Right renal pelvis (tissue), 4 donors: Measurements from ENCODE around the gene NELFB. TPM values are rescaled to one million over a fixed set of nuclear protein-coding genes. Genes with fewer than 3 reads are reported as not detected.

Experiments used
- DNase-seq, 4 donors: peaks; one replicate each; pipeline ENCODE4 v3.0.0-alpha.2; 2013; ENCODE audit warnings: low read depth in 4 of 4, low spot score in 3 of 4, missing footprints in 1 of 4
- polyA plus RNA-seq, 4 donors: library from polyadenylated mRNA; unstranded; fragments of 120-200 nt; gene quantifications; one replicate each; pipeline ENCODE4 v1.2.1, GENCODE V29; 2013; ENCODE audit not compliant: insufficient read length in 4 of 4

Gene NELFB
- polyA plus RNA-seq, 4 donors: 46.6 to 69.7 (median 51.2) TPM

DNA sequence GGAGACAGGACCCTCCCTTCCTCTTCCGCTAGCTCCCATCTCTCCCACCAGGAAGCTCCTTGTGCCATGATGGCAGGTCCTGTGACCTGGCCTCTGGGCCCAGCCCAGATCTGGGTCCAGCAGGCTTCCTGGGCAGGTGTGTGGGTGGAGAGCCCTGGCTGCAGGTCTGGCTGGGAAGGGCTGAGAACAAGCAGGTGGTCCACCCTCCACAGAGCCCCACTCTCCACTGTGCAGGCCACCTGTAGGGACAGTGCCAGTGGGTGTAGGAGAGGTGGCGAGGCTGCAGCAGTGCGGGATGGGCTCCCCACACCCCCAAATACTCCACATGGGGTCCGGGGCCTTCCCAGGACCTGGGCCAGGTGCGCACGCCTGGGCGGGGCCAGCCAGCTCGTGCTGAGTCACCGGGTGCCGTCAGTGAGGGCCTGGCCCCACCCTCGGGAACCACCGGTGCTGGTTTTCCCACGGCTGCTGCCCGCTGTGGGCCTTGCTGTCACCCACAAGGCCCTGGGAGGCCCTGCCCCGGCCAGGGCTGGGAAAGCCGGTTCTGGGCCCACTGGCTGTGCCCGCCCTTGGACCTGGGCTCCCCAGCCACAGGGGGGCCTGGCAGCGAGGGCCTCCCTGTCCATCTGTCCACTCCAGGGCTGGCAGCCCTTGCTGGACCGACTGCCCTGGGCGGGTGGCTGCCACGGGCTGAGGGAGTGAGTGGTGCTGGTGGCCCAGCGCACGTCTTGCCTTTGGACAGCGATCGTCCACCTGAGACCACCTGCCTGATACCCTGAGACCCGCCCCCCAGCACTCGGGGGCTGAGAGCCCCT is 56.3 kb downstream of the NELFB start:
- no peak for DNase-seq

DNA sequence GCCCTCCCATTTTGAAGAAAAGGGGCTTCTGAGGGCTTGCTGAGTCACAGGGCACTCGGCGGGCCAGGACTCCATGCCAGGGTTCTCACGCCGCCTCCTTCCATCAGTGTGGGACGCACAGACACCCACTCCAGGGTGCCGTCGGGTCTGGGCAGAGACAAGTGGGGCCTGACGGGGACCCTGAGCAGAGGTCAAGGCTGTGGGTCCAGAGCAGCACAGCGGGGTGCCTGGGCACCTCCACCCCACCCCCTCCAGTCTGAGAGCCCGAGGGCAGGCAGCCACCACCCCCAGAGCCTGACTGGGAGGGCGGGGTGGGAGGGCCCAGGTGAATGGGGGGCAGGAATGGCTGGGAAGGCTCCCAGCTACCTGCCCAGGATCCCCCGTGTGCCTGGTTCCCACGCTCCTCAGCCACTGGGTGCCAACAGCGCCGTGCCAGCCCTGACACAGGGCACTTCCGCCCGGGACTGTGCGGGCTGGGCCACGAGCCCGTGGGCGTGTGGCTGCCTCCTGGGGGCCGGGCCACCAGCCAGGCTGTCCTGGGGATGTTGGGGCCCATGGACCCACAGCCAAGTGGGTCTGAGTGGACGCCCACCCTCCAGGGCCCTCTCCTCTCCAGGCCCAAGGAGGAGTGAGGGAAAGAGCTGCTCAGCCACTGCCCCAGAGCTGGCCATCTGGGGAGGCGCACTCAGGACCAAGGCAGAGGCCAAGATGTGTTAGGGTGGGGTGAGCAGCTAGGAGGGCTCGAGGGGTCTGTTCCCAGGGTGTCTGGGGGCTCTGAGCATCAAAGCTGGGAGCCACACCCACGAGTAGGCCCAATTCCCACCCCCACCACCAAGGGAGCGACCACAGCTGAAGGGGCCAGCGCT is 57.1 kb downstream of the NELFB start:
- no peak for DNase-seq

GRCh38 chr9:137312852-137313325 is 57.8 kb downstream of the NELFB start:
- DNase-seq: no peak

DNA sequence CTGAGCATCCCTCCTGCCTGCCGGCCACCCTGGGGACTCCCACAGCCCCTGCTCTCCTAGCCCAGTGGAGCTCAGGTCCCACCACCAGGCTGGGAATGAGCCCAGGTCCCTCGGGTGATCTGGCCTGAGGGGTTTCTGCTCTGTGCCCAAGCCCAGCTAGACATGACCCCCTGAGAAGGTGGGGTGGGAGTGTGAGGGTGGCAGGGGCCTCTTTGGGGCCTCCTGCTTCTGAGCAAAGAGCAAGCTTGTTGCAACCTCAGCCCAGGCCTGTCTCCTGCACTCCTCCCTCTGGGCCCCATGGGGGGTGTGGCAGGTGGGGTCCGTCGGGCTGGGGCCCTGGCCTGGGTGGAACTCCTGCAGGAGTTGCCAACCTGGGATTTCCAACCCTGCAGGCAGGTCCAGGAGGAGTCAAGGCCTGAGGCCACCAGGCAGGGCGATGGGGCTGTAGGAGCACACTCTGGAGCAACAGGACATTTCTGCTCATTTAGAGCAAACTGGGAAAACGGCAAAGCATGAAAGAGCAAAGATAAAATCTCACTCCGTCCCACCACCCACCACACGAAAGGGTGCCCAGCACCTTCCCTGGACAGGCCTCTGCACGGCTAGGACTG is 58.3 kb downstream of the NELFB start:
- no peak for DNase-seq

DNA sequence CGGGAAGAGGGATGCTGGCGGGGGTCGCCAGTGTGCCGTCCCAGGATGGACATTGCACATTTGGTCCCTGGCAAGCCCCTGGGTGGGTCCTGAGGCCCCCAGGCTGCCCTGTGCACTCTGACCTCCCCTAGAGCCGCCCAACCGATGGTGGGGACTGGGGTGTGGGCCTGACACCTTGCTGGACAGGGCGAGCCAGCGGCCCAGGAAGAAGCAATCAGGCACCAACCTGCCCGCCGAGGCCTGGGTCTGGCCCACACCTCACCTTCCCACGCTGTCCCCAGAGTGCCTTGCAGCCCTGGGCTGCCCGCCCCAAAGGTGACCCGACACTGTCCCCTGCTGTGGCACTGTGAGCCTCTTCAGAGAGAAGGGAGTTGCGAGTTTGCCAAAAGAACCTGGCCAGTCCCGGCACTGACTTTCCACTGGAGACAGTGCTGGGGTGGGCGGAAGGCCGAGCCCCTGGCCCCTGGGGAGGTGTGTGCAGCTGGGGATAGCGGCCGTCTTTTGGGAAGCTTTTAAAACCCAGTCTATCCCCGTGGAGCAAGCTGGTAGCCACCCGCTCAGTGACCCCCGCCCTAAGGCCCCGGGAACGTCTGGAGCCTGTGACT is 58.9 kb downstream of the NELFB start:
- DNase-seq: no peak

DNA sequence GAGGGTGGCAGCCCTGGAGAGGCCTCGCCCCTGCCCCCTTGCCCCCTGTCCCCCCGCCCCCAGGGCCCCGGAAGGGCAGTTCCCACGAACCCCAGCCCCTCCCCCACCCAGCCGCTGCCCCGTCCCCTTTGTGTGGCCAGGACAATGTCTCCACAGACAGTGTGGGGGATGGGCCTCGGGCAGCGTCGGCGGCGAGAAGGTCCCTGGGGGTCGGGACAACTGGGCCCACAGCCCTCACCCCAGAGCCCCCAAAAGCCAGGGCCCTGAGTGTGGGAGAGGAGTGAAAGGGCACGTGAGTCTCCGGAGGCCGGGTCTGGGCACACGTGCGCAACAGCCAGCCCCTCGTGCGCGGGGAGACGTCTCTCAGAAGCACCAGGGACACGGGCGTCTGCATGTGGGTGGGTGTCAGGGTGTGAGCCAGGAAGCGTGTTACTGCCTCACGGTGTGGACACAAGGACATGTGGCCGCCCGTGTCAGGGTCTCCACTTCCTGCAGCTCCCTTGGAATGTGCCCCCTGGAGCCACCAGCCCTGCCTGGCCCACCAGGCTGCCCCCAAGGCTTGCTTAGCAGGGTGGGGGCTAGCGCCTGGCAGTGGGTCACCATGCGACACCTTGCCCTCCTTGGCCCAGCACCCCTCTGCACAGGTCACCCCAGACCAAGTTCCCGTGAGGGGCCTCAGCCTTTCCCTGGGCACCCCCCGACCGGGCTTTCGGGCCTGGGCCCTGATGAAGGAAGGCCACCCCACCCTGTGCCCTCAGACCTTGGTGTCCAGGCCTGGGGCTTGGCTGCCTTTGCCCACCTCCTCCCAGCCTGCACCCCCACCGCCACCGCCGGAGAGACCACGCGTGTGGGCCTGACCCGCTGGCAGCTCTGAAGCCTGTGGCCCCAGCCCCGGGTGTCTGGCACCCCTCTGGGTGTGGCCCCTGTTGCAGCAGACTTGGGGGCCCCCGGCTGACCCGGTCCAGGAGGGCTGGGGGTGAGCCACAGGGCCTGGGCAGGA is 59.7 kb downstream of the NELFB start:
- no peak for DNase-seq

DNA sequence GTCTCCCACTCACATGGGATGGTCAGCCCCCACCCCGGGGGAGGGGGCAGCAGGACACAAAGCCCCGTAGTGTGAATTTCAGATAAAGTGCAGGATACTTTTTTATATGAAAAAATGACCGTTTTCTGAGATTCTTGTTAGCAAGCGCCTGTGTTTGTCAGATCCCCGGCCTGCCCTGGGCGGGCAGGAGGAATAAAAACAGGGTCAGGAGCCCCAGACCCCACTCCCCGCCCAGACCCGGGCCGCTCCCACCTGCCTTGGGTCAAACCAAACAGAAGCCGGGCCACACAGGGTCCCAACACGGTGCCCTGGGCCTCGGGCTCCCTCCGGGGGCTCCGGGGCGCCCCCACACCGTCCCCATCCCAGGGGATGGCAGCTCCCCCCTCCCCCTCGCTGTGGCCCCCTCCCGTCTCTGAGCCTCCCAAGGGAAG is 60.5 kb downstream of the NELFB start:
- no peak for DNase-seq

DNA sequence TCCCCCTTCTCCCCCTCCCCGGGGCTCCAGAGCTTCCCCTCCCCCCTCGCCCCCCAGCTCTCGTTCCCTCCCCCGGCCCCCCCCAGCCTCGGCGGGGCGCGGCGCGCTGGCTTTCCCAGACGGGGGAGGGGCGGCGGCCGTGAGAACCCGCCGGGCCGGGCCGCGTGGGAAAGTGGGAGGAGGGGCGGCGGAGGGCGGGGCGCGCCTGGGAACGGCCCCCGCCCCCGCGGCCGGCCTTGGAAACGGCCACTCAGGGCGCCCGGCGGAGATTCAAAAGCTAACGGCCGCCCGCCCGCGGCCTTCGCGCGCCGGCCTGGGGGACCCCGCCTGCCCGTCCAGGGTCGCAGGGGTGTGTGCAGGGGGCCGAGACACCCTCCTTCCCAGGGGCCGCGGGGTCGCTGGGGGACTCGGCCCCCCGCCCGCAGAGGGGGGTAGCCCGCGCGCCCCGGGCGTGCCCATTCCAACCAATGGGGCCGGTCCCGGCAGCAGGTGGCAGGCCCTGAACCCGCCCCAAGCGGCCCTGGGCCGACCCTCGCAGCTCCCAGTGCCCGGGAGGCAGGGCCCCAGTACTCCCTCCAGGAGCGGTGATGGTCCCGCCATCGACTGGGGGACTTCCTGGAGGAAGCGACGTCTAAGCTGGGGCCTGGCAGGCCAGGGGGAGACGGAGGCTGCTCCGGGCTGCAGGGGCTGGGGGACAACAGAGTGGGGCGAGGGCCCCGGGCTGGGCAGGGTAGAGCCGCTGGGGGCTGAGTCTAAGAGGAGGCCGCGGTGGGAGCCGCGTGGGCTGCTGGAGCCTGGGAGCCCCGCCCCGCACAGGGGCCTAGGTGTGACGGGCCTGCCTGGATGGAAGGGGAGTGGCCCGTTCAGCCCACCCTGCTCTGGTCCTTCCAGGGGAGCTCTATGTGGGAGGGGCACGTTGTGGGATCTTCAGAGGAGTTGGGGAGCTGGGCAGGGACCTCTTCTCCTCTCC is 61.2 kb downstream of the NELFB start:
- no peak for DNase-seq

GRCh38 chr9:137317021-137317717 is 62.0 kb downstream of the NELFB start:
- no peak for DNase-seq

- DNase-seq: no peak
Measured at GRCh38 chr9:137317718-137318511, 62.8 kb downstream of the NELFB start.

DNA sequence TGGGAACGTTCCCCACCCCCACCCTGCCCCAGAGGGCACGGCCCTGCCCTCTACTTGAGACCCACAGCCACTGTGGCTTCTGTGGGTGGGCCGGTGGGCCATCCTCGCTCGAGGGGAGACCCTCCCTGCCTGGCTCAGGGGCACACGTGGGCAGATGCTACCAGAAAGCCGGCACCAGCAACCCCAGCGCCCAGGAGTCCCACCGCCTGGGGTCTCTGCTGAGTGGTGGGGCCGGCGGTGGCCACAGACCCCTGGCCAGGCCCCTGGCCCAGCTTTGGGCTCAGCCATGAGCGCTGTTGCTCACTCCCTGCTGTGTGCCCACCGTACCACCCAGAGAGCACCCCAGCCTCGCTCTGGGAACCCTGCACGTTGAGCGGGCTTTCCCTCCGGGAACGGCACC is 63.5 kb downstream of the NELFB start:
- no peak for DNase-seq

GRCh38 chr9:137319011-137319738 is 64.0 kb downstream of the NELFB start:
- no peak for DNase-seq

DNA sequence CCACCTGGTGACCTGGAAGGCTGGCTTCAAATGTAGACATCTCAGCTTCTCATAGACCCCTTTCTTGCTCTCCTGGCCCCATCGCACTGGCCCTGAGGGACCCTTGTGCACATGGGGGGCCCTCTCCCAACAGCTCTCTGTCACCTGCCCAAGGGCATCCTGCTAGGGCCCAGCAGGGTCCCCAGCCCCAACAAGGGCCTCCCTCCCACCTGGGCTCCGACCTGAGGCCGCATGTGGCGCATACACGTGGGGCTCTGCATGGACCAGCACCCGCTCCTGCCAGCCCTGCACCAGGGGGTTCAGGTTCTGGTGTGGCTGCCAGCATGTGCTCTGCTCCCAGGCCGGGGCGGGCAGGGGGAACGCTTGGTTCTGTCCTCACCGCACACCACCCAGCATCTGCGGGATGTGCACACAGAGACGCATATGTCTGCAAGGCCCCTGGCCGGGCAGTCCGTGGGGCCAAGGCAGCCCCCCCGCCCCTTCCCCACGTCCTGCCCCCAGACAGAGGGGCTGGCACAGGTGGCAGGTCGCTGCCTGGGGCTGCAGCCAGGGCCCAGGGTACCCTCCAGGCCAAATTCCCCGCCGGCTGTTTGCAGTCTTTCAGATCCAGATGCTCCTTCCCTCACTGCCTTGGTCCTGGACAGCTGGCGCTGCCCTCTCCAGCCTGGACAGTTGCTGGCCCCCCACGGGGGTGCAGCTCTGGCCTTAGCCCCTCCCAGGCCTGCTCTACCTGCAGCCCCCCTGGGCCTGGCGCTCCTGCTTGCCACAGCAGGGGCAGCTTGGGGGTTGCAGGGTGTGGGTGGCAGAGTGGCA is 64.8 kb downstream of the NELFB start:
- DNase-seq: no peak

DNA sequence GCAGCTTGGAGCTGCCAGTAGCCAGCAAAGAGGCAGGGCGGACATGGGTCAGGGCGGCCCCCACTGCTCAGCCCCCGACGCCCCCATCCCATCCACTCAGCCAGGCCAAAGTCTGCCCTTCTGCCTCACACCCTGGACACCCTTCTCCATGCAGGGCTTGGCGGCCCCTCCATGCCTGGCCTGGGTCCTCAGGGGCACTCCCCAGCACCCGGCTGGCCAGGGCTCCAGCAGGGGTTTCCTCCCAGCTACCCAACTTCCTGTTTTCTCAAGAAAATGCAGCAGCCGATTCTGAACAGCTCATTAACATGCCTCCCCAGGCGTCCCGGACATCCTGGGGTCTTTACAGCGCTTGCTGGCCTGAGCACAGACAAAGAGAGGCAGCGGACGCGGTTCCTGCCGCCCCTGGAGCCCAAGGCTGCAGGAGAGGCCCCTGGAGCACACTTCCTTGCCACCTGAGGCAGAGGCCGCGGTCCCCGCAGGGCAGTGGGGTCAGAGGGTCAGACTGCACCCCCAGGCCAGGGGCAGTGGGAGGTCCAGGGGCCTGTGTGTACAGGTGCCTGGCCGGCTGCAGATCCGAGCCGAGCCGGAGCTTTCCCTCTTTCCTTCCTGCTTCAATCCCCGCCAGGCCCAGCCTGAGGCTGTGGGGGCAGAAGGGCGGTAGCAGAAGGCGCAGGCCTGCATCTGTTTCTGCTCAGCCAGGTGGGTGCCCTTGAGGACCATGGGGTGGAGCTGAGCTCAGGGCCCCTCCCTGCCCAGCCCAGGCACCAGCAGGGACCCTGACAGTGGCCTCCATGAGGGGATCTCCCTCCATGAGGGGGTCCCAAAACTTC is 65.6 kb downstream of the NELFB start:
- no peak for DNase-seq
